Subcutaneous adipose tissue (tissue), 4 donors: ENCODE data around the gene PMFBP1. TPM values are rescaled to one million over a fixed set of nuclear protein-coding genes. Genes with fewer than 3 reads are reported as not detected.

Experiments
- CTCF ChIP-seq: fragments of 450-650 bp; IDR thresholded peaks from one replicate; pipeline ENCODE4 v1.5.1; 2016; ENCODE audit warnings: low read depth, mild to moderate bottlenecking, control low read depth, antibody characterized with exemption, moderate library complexity
- total RNA-seq, 4 donors: library from RNA; depleted of rRNA; stranded (reverse); fragments of >200 nt; gene quantifications; one replicate each; pipeline ENCODE4 v1.1.0, GENCODE V29; 2016

The PMFBP1 gene, protein sequence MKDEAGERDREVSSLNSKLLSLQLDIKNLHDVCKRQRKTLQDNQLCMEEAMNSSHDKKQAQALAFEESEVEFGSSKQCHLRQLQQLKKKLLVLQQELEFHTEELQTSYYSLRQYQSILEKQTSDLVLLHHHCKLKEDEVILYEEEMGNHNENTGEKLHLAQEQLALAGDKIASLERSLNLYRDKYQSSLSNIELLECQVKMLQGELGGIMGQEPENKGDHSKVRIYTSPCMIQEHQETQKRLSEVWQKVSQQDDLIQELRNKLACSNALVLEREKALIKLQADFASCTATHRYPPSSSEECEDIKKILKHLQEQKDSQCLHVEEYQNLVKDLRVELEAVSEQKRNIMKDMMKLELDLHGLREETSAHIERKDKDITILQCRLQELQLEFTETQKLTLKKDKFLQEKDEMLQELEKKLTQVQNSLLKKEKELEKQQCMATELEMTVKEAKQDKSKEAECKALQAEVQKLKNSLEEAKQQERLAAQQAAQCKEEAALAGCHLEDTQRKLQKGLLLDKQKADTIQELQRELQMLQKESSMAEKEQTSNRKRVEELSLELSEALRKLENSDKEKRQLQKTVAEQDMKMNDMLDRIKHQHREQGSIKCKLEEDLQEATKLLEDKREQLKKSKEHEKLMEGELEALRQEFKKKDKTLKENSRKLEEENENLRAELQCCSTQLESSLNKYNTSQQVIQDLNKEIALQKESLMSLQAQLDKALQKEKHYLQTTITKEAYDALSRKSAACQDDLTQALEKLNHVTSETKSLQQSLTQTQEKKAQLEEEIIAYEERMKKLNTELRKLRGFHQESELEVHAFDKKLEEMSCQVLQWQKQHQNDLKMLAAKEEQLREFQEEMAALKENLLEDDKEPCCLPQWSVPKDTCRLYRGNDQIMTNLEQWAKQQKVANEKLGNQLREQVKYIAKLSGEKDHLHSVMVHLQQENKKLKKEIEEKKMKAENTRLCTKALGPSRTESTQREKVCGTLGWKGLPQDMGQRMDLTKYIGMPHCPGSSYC
- total RNA-seq = 1 to 10 TPM in 3 of 4 donors, under 1 TPM in 1; 0.57 to 7.2 (median 3.4) TPM

DNA sequence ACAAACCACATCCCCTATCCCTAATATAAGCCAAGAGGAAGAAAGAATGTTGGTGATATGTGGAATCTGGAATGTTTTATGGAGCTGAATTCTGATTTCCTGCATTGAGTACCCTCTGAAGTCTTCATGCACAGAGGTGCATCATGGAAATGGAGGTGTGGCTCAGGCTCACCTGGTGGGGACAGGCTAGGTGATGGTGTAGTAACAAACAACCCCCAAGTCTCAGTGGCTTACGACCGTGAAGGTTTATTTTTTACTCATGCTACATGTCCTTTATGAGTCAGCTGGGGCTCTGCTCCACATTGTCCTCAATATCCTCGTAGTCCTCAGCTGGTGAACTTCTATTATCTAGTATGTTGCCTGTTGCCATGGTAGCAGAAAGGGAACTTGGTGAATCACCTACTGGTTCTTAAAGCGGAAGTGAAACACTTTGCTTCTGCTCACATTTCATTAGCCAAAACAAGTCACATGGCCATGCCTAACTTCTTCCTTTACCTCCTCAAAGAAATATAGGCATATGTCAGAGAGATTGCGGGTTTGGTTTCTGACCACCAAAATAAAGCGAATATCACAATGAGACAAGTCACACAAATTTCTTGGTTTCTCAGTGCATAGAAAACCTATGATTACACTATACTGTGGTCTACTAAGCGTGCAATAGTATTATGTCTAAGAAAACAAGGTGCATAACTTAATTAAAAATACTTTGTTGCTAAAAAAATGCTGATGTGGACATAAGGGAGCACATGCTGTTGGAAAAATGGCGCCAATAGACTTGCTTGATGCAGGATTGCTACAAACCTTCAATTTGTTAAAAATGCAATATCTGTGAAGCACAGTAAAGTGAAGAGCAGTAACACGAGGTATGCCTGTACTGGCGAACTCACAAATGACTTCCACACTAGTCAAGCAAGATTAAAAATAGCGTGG is at the start of gene PMFBP1:
Gene PMFBP1 (minus strand): TSS at position 51 of the 930 bp plus-strand sequence. CDS start 947 bp downstream, outside the sequence.
- no peak for TF ChIP-seq CTCF

DNA sequence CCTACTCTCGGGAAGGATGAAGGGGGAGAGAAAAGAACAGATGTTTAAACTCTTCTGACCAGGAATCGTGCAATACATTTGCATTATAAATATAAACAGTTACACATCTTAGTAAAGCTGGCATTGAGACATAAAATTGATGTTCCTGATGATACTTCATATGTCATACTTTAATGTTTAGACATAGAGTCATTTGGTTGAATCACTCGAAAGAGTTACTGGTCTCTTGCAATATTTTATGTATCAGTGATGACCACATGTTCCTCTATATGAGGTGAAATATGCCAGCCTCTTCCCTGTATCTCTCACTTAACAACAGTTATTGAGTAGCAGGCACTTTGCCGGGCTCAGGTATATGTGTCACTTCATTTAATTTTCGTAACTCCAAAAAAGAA is 49.7 kb upstream of the PMFBP1 start:
- TF ChIP-seq CTCF = no peak

- TF ChIP-seq CTCF = no peak
Observed at GRCh38 chr16:72220875-72221629, 49.1 kb upstream of the PMFBP1 start.

DNA sequence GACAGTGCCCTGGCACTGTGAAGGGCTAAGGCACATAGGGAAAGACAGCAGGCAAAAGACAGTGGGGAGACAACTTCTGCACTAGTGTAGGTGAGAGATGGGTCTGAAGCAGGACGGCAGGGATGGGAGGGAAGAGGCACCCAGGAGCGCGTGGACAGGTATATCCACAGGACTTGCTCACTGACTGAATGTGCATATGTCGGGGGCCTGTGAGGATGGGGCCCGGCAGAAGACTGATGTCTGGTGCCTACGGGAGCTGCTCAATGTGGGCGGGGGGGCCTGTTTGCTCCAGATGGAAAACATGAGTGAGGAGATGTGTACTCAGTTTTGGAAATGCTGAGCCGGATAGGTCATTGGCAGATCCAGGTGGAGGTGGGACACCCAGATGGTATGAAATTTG is 47.3 kb upstream of the PMFBP1 start:
- no peak for TF ChIP-seq CTCF

DNA sequence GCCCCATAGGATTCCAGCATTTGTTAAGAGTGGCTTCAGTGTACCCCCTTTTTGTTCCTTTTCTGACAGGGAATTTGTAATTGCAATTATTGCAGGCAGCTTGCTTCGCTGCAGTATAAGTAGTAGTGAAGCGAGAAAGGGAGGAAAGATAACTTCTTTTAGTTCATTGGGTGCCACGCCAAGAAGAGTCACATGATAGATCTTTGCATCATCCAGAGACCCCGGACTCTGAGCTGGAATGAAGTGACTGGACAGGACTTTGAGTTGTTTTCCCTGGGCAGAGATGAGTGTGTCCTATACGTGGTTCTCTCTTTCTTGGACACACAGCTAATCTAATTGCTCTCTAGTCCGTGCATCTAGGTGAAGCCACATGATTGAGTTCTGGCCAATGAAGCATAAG is 44.8 kb upstream of the PMFBP1 start:
- no peak for TF ChIP-seq CTCF

DNA sequence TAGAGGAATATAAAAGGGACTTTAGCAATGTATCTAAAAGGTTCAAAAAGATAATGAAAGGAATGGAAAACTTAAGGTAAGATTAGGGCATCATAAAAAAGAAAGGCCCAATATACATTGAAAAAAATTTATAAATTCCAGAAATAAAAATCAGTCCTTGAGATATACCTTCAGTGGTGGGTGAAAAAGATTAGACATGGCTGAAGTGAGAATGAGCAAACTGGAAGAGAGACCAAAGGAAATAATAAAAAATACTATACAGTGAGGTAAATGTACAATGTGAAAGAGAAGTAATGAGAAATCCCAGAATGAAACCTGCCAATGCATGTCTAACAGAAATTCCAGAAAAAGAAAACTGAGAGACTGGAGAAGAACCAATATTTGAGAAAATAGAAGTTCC is 42.9 kb upstream of the PMFBP1 start:
- no peak for TF ChIP-seq CTCF
